ENCODE measurements around the gene TBC1D26. TPM values are rescaled to one million over a fixed set of nuclear protein-coding genes. Genes with fewer than 3 reads are reported as not detected.
"Not testable (repeated sequence)": the region's sequence is repeated elsewhere in the genome, so short reads cannot be mapped to it uniquely, and the experiment has no call there.

TBC1D26 gene
- total RNA-seq, 2 donors from 2014 or later = not detected

GRCh38 chr17:15788365-15788764 lies 56.3 kb downstream of the TBC1D26 start:
- intact Hi-C loops (cut with DNase I); H3K27me3 ChIP-seq; H3K9ac ChIP-seq (ENCODE audit: low read depth in 2 of 2, low read length in 2 of 2); H3K9me3 ChIP-seq; H3K36me3 ChIP-seq; H3K27ac ChIP-seq; H3K4me3 ChIP-seq; H3K4me1 ChIP-seq; DNase-seq: not testable (repeated sequence)

Other genes starting within 250 kb of the TBC1D26 start
- 10 to 100 TPM; 10.7 to 14.0 TPM for gene TVP23C, start 168.8 kb upstream of the TBC1D26 start, total RNA-seq
- 1 to 10 TPM in 1 of 2 donors, under 1 TPM in 1; 0.42 to 4.2 TPM for gene FBXW10B, start 112.6 kb upstream of the TBC1D26 start, total RNA-seq
- 10 to 100 TPM; 27.2 to 30.4 TPM for gene TRIM16, start 48.0 kb upstream of the TBC1D26 start, total RNA-seq
- 10 to 100 TPM; 10.9 to 11.3 TPM for gene ZNF286A, start 32.5 kb upstream of the TBC1D26 start, total RNA-seq
- gene ADORA2B, start 212.8 kb downstream of the TBC1D26 start, total RNA-seq = 10 to 100 TPM; 20.8 to 39.4 TPM

Data from colonic mucosa (tissue), 4 donors.